ENCODE data around the gene SLC22A17.

GRCh38 chr14:23351681-23352505, 794 bp downstream of the SLC22A17 start:
- TF ChIP-seq CTCF (IDR thresholded peaks at IDR 0.05) (no peak), POLR2A (IDR thresholded peaks at IDR 0.05) (no peak)

Measured in lower leg skin (tissue), 3 donors.